HL-60 (cell line): ENCODE results near the gene FRAS1.

Experiments
- POLR2AphosphoS5 ChIP-seq: IDR thresholded peaks from 2 replicates; pipeline ENCODE4 v1.6.1; 2012; ENCODE audit warnings: low read depth
- TF ChIP-seq, protein P1 (sequence below): IDR thresholded peaks from one replicate; pipeline ENCODE4 v1.5.1; 2011; ENCODE audit warnings: low read length, control low read depth, inconsistent platforms; ENCODE audit not compliant: insufficient read depth

DNA sequence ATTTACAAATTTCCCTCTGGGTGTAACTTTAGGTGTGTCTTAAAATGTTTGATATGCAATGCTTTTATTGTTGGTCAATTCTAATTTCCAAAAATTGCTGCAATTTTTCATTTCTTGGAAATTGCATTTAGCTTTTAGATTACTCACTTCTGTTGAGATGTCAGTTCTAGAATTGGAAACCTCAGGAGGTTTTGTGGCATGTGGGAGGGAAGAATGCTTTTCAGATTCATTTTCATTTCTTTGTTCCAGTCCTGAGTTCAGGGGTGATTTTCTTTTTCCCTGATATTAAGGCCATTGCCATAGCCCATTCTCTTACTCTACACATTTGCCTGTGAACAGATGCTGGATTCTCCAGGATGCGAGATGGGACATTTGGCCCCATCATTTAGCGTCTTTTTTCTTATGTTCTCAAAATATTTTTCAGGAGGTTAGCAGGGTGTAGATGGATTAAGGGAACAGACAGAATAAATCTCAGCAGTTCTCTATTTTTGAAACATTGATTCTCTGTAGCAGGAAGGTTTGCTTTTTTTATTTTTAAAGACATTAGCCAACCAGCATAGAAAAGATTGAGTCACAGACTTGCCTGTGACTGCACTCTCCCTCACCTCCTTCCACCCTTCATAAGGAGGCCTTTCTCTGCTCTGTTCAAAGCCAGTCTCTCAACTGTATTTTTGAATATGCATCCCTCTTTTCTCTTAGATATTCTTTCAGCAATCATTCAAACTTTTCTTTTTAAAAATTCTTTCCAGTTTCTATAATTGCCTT is 256.0 kb downstream of the FRAS1 start:
- TF ChIP-seq, protein P1, sequence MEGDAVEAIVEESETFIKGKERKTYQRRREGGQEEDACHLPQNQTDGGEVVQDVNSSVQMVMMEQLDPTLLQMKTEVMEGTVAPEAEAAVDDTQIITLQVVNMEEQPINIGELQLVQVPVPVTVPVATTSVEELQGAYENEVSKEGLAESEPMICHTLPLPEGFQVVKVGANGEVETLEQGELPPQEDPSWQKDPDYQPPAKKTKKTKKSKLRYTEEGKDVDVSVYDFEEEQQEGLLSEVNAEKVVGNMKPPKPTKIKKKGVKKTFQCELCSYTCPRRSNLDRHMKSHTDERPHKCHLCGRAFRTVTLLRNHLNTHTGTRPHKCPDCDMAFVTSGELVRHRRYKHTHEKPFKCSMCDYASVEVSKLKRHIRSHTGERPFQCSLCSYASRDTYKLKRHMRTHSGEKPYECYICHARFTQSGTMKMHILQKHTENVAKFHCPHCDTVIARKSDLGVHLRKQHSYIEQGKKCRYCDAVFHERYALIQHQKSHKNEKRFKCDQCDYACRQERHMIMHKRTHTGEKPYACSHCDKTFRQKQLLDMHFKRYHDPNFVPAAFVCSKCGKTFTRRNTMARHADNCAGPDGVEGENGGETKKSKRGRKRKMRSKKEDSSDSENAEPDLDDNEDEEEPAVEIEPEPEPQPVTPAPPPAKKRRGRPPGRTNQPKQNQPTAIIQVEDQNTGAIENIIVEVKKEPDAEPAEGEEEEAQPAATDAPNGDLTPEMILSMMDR, result no peak
- TF ChIP-seq POLR2AphosphoS5, result no peak
